Tibial nerve (tissue), 4 donors: ENCODE results near the gene FOXK1.

Experiments used
- CTCF ChIP-seq, 5 experiments: fragments of 200-600 bp in 3 of 5; fragments of 450-650 bp in 2 of 5; sonication (generic) in 3 of 5; IDR thresholded peaks; one replicate each; pipeline ENCODE4 v1.5.1; 2016 to 2019; ENCODE audit warnings: antibody characterized with exemption in 5 of 5, mild to moderate bottlenecking in 3 of 5, moderate library complexity in 2 of 5
- EP300 ChIP-seq, 2 donors: sonication (generic); formaldehyde crosslinking; IDR thresholded peaks; one replicate each; pipeline ENCODE4 v1.6.1; 2017; ENCODE audit warnings: antibody characterized with exemption in 2 of 2, mild to moderate bottlenecking in 1 of 2
- POLR2A ChIP-seq, 2 donors: fragments of 450-650 bp; IDR thresholded peaks; one replicate each; pipeline ENCODE4 v1.6.1; 2017; ENCODE audit warnings: antibody characterized with exemption in 2 of 2, mild to moderate bottlenecking in 2 of 2, moderate library complexity in 2 of 2

GRCh38 chr7:4722308-4722707 is 40.2 kb downstream of the FOXK1 start:
- no peak for TF ChIP-seq CTCF (IDR thresholded peaks at IDR 0.05)
- no peak for TF ChIP-seq POLR2A (IDR thresholded peaks at IDR 0.05)
- TF ChIP-seq EP300 (IDR thresholded peaks at IDR 0.05) = no peak
